Right ventricle myocardium superior (tissue), 1 donor: ENCODE results near the gene GNAZ. TPM values are rescaled to one million over a fixed set of nuclear protein-coding genes. Genes with fewer than 3 reads are reported as not detected.

ENCODE experiments used
- ATAC-seq: fragments of 200-7000 bp; cut with Tn5 transposase; one replicate; pipeline ENCODE4 v1.9.1; 2020; ENCODE audit warnings: mild to moderate bottlenecking; ENCODE audit not compliant: poor library complexity
- DNase-seq: peaks from one replicate; pipeline ENCODE4 v3.0.0-alpha.2; 2020
- intact Hi-C: fragments of 100-400 bp; cut with DNase I; formaldehyde crosslinking; loops from one replicate; pipeline ENCODE4 v1.11.2; 2022
- total RNA-seq: library from RNA; stranded (reverse); fragmentation: NEBNext Ultra II Directional; extraction: Animal tissue kit (Norgen Biotek cat#: 25700); gene quantifications from one replicate; pipeline ENCODE4 v1.2.1, GENCODE V29; 2021
- donor health status: DM: no; HTN: yes; CAD: no; lungs with severe emphysema.

GNAZ gene
- total RNA-seq, 1 donor from 2014 or later, result 3.1 TPM

DNA sequence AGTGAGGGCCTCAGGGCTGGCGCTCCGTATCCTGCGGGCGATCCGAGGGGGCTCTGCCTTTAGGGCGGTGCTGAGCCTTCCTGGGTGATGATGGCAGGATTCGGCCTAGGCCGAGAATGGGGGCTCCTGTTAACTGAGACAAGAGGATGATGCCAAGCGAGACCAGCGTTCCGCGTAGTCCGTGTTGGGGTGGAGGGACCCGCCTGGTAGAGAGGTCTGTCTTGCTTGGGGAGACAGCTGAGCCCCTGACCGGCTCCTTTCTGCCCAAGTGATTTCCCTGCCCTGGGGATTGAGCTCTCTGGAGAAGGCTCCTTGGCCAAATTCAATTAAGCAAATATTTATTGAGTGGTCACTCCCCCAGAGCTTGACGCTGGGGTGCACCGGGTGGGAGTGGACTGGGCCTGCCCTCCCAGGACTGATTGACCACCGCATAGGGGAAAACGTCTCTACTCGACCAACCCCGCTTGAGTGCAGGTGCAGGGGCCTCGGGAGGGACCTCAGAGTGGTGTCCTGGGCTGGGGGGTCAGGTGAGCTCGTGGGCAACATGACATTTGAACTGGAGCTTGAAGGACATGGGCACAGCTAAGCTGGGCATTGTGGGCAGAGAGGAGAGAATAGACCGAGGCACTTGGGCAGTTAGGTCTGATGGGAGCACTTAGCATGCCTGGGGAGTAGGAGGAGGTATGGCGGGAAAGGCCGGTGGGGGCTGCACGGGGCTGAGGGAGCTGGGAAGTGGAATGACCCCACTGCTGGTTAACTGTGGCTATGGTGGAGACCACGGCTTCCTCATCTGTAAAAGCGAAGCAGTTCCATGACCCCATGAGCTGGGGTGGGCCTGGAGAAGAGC lies 1.1 kb downstream of the GNAZ start:
- DNase-seq (peak; percentile 36), ATAC-seq (no peak)
- intact Hi-C loops, result no loop called here

DNA sequence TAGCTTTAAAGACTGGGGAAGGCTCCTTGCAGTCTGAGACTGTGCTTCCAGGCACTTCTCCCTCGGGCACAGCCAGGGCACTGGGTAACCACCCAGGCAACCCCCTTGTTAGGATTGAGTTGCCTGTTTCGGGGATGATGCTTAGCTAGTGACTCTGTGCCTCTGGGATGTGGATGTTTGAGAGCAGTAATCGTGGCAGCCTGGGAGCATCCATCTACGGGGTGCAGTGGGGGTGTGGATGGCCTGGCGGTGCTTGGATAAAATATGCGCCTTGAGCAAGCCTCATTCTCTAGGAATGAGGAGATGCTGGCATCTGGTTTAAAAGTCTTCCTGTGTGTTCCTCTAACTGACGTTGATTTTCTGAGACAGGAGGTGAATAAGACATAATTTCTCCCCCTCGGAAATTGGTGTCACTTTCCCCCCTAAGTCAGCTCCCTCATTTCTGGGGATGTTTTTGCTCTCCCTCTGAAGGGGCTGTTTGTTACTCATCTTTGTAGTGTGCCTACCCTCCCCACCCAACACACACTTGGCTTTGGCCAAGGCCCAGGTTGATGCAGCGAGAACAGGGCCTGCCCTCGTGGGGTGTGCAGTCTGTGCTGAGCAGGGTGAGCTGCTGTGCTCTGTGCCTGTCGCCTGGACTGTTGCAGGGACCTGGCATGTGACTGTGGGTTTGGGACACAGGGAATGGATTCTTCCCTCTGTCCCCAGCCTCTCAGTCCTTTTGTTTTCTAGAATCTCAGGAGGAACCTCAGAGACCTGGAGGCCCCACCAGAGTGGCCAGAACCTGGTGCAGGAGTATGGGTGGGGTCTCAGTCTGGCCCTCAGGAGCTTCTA lies 2.0 kb downstream of the GNAZ start:
- DNase-seq (peak; percentile 18), ATAC-seq (no peak)
- intact Hi-C loops, result no loop called here

- DNase-seq, result peak; percentile 24
These were observed 2.7 kb downstream of the GNAZ start for GRCh38 chr22:23072911-23073491.

DNA sequence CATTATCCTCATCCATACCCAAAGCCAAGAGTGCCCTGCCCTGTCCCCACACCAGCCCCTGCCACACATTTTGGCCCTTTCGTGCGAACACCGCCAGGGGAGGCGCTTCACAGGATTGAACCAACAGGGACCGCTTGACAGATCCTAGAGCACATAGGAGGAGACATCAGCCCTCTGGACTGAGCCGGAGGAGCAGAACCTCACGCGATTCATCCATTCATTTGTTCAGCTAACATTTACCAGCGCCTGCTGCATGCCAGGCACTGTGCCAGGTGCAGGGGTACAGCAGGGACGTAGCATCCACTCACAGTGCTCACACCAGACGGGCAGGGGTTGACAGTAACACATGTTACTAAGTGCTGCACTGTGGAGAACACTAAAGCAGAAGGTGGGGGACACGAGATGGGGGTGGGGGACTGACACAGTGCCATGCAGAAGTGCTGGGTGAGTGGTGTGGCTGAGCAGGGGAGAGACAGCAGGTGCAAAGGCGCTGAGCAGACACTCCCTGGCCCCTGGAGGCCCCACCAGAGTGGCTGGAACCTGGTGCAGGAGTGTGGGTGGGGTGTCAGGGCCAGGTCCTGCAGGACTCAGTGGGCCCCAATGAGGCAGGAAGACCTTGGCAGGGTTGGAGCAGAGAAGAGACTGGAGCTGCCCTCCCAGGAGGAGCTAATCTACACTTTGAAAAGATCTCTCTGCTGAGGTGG lies 3.4 kb downstream of the GNAZ start:
- DNase-seq (peak; percentile 18), ATAC-seq (no peak)
- intact Hi-C loops, result no loop called here

More at GRCh38 chr22:23072911-23073491, 2.7 kb downstream of the GNAZ start:
- intact Hi-C loops, result no loop called here
- ATAC-seq, result no peak

DNA sequence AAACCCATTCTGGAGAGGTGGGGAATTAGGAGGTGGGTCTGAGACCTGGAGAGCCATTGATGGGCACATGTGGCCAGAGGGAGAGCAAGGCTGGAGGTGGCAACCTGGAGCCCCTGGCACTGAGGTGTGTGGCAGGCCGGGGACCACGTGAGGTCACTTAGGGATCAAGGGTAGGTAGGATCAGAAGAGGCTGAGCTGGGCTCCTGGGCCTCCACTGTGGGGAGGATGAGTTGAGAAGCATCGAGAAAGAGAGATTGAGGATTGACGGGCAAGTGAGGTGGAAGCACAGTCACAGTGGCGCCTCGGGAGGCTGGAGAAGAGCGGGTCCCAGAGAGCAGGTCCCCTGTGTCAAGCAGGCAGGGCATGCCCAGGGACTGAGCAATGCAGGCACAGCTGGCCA lies 4.1 kb downstream of the GNAZ start:
- no peak for ATAC-seq
- intact Hi-C loops, result no loop called here
- peak; percentile 18 for DNase-seq

- no peak for ATAC-seq
- DNase-seq, result peak; percentile 19
- intact Hi-C loops, result no loop called here
These were observed 4.7 kb downstream of the GNAZ start for GRCh38 chr22:23075050-23075449.

DNA sequence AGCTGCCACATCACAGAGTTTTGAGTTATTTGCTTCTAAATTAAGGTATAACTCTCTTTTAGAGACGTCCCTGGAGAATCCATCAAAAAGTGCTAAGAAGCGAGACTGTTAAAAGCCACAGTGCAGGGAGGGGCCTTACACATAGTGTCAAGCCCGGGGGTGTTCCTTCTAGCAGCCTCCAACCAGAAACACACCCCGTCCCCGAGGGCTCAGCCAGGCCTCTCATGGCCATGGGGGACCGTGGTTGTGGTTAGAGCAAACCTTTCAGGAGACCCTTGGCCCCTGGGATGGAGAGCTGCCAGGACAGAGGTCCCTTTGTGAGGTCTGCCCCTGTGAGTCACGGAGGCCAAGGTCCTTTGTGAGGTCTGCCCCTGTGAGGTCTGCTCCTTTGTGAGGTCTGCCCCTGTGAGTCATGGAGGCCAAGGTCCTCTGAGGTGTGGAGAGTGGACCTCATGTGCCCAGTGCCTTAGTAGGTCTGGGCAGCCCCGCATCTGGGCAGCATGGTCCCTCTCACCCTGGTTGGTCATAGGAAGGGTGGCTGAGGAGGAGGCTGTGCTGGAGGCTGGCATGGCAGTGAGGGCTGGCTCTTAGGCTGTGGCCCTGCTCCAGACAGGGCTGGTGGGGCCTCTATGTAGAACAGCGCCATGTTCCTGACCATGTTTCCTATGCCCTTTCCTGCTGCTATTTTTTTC lies 5.4 kb downstream of the GNAZ start:
- intact Hi-C loops, result no loop called here
- DNase-seq (peak; percentile 36), ATAC-seq (no peak)

GRCh38 chr22:23076896-23077572 lies 6.7 kb downstream of the GNAZ start:
- no peak for ATAC-seq
- no peak for DNase-seq
- intact Hi-C loops, result no loop called here

DNA sequence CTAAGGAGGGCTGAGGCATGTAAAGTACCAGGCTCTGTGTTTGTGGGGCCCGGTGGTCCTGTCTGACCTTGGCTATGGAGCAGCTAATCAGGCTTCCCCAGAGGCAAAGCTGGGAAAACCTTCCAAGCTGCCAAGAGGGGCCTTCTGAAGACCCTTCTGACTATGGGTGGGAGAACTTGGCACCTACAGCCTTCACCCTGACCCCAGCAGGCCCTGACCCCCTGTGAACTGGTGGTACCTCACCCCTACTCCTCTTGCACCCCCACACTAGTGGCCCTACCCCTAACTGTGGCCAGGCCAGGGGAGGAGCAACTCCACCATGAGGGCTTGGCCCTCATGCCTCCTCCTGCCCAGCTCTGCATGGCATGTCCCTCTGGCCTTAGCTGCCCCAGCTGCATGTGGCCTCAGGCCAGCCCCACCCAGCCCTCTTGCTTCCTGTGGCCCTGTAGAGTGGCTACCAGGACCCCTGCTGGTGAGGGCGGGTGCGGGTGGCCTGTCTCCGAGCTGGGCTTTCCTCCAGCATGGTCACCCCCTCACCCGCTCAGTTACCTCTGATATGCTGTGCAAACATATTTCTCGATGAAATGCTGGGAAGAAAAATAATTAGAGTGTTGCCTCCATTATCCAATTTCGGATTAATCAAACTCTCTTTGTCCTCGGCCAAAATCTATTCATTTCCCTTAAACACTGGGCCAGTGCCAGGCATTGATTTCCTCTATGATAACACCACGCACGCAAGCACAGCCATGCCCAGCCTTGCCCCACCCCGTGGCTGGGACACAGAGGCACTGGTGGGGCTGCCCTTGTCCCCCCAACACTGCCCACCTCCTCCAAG lies 7.5 kb downstream of the GNAZ start:
- intact Hi-C loops, result no loop called here
- DNase-seq (no peak), ATAC-seq (no peak)

GRCh38 chr22:23078462-23078787 lies 8.1 kb downstream of the GNAZ start:
- no peak for ATAC-seq
- DNase-seq, result no peak
- intact Hi-C loops, result no loop called here

- no peak for ATAC-seq
- intact Hi-C loops, result no loop called here
These were observed 9.0 kb downstream of the GNAZ start for GRCh38 chr22:23079240-23079768.

DNA sequence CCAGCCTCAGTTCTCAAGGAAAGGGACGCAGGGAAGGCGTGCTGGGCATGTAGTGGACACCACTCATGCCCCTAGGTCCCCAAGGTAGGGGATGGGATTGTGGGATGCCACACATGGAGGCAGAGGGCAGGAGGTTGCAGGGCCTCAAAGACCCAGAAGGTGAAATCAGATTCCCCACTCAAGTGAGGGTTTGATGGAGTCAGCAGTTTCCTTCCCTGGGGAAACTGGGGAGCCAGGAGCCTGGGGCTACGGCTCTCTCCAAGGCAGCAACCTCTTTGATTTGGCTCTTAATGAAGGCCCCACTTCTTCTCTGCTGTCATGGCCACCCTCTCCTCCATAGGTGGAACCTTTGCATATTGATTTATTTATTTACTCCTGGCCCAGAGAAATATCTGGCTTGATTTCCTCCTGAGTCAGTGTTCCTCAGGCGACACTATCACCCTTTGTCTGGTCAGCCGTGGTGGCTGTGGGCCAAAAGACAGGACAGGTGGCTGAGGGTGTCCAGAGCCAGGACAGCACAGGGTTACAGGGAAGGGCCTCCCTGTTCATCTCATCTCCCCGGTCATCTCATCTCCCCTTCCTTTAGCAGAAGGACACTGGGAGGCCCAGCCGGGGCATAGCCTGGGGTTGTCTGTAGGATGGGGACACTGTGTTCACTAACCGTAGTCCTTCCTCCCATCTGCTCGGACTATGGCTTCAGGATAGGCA lies 9.6 kb downstream of the GNAZ start:
- ATAC-seq, result no peak
- intact Hi-C loops, result no loop called here
- DNase-seq, result no peak

More at GRCh38 chr22:23079240-23079768, 9.0 kb downstream of the GNAZ start:
- DNase-seq, result no peak

DNA sequence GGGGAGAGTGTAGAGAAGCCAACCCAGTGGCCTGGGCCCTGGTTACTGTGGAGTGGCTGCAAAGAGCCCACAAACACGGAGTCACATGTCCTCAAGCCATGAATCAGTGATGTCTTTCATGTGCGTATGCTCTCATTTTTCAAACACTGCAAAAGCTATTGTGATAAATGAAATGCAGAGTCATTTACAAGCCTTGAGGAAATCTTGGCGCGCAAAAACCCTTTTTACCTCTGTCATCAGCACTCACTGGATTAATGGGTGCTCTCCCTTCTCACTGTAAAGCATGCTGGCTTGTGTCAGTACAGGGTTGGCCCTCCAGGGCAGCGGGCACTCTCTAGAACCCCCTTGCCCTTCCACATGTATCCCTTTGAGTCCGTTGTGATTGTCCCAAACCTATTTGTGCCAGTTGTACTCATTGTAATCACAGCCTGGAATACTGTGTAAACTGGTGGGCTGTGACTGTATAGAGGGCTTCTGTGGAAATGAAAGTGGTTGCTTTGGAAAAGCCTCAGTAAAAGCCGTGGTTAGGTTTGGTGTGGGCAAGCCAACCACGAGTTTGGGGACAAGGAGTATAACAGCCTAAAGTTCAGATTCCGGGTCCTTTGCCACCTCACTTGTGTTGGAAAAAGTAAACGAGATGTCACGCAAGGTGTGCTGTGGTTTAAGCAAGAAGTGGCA lies 10.4 kb downstream of the GNAZ start:
- no peak for ATAC-seq
- intact Hi-C loops, result no loop called here
- no peak for DNase-seq

DNA sequence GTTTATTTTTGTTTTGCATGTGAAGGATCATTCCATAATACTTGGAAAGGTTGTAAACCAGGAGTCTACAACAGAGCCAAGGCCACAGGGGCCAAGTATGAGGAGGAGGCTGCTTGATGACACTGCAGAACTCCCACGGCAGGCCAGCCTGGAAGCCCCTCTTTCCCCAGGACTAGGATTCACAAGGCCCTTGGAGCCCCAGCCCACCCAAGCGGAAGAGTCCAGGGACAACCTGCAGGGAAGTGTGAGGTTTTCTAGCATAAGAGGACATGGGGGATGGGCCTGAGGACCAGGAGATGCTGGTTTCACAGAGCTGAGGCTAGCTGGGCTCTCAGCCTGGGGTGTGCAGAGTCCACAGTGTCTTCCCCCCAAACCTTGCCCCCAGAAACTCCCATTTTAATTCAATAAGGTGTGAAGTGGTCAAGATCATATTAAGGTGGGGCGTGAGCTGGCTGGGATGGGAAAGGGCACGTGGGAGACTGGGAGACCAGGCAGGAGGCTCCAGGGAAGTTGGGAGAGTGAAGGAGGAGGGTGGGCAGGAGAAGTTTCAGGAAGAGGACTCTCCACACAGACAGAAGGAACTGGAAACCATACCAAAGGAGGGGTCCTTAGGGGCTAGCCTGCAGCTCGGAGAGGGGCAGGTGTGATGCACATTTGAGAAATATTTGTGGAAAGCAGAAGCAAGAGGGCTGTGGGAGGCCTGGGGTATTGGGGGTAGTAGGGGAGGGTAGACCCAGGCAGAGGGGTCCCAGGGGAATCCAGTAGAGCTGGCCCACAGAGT lies 12.4 kb downstream of the GNAZ start:
- DNase-seq, result no peak
- intact Hi-C loops, result no loop called here
- no peak for ATAC-seq
